Tibial nerve (tissue), 4 donors: ENCODE data around the gene VSIR. TPM values are rescaled to one million over a fixed set of nuclear protein-coding genes. Genes with fewer than 3 reads are reported as not detected.

Source experiments
- DNase-seq, 2 donors: peaks; one replicate each; pipeline ENCODE4 v3.0.0-alpha.2; 2019; ENCODE audit warnings: low spot score in 2 of 2
- H3K27ac ChIP-seq, 4 donors: fragments of 200-600 bp; sonication (generic) in 3 of 4; one replicate each; pipeline ENCODE4 v1.5.1; 2017 to 2019; ENCODE audit warnings: mild to moderate bottlenecking in 1 of 4
- H3K27me3 ChIP-seq, 2 donors: fragments of 200-600 bp; sonication (generic) in 1 of 2; one replicate each; pipeline versions ENCODE4 v1.5.1 to v1.6.0; 2017 to 2019
- H3K36me3 ChIP-seq, 3 donors: fragments of 200-600 bp; sonication (generic); one replicate each; pipeline ENCODE4 v1.5.1; 2018 to 2019
- H3K4me1 ChIP-seq, 4 donors: fragments of 200-600 bp; sonication (generic) in 3 of 4; one replicate each; pipeline ENCODE4 v1.5.1; 2017 to 2019
- H3K4me3 ChIP-seq, 4 donors: fragments of 200-600 bp; sonication (generic) in 3 of 4; one replicate each; pipeline ENCODE4 v1.5.1; 2017 to 2019; ENCODE audit warnings: mild to moderate bottlenecking in 1 of 4, moderate library complexity in 1 of 4
- H3K9me3 ChIP-seq, 4 donors: fragments of 200-600 bp; sonication (generic) in 3 of 4; one replicate each; pipeline ENCODE4 v1.5.1; 2017 to 2019
- CTCF ChIP-seq, 5 experiments: fragments of 200-600 bp in 3 of 5; fragments of 450-650 bp in 2 of 5; sonication (generic) in 3 of 5; IDR thresholded peaks; one replicate each; pipeline ENCODE4 v1.5.1; 2016 to 2019; ENCODE audit warnings: antibody characterized with exemption in 5 of 5, mild to moderate bottlenecking in 3 of 5, moderate library complexity in 2 of 5
- EP300 ChIP-seq, 2 donors: sonication (generic); formaldehyde crosslinking; IDR thresholded peaks; one replicate each; pipeline ENCODE4 v1.6.1; 2017; ENCODE audit warnings: antibody characterized with exemption in 2 of 2, mild to moderate bottlenecking in 1 of 2
- POLR2A ChIP-seq, 2 donors: fragments of 450-650 bp; IDR thresholded peaks; one replicate each; pipeline ENCODE4 v1.6.1; 2017; ENCODE audit warnings: antibody characterized with exemption in 2 of 2, mild to moderate bottlenecking in 2 of 2, moderate library complexity in 2 of 2
- WGBS, 2 donors: methylation state at CpG; one replicate each; pipeline ENCODE4 v1.1.5; 2018; 5-methylcytosine and 5-hydroxymethylcytosine counted together
- total RNA-seq, 4 donors: library from RNA; depleted of rRNA; stranded (reverse); fragments of >200 nt; gene quantifications; one replicate each; pipeline ENCODE4 v1.1.0, GENCODE V29; 2016

VSIR gene
- total RNA-seq, 4 donors from 2014 or later: 133 to 227 (median 151) TPM

DNA sequence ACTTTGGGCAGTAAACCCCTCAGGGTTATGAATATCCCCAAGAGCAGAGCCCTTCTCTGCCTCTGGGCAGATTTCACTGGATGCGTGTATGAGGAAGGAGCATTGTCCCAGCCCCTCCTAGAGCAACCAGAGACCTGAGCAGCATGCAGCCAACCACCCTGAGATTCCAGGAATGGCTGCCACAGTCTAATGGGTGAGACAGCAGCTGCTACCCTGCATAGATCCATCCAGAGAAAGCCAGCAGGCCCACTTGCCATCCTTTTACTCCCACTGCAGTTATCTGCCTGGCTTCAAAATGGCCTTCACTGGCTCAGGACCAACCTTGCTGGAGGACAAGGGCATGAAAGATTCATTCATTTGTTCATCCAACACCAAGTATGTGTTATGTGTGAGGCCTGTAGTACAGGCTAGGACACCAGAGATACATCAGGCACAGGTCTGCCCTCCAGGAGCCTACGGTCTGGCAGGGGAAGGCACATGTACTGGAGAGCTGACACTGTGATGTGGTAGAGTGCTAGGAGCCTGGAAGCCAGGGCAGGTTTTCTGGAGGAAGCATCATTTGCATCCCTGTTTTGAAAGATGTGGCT lies 27.6 kb downstream of the VSIR start:
- Histone ChIP-seq H3K36me3 (peaks cover 0 to 27% (median 6%) of the 10 kb centered on the region in 3 donors), H3K27ac (peak overlapping the region in 3 of 4 donors; percentile 79 to 88 (median 87)), H3K4me1 (peaks cover 0 to 58% (median 45%) of the 10 kb centered on the region in 4 donors), H3K27me3 (no peaks in the 10 kb centered on the region), H3K4me3 (no peak overlapping the region), H3K9me3 (peaks cover 0 to 7% (median 0%) of the 10 kb centered on the region in 4 donors)
- WGBS, 2 donors: 93 to 96% methylated on average over 2 of the region's 2 CpGs
- DNase-seq: no peak
- TF ChIP-seq CTCF (IDR thresholded peaks at IDR 0.05) (no peak), POLR2A (IDR thresholded peaks at IDR 0.05) (no peak), EP300 (IDR thresholded peaks at IDR 0.05) (no peak)

DNA sequence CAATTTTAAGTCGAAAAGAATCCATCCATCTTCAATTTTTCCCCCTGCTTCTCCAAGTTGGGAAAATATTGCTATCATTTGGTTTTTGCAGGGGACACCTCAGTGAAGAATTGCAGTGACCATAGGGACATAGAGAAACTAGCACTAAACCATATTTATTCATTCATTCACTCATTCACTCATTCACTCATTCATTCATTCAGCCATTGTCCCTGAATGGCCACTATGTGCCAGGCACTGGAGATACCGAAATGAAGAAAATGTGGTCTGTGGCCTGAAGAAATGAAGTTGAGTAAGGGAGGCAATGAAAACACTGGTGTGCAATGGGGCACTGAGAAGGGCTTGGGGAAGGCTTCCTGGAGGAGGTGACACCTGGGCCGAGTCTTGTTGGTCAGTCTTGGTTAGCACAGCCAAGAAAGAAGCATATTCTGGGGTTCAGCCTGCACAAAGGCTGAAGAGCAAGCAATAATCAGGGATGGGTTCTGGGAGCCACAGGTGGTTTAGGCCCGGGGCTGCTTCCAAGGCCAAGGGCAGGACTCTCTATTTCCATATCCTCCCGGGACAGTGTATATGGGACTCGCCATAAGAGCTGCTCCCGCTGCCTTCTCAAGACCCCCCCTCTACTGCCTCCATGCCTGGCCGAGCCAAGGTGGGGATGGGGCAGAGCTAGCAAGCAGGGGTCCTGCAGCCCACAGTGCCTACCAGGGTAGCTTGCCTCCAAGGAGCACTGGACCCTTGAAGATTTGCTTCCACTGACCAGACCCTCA lies 28.2 kb downstream of the VSIR start:
- Histone ChIP-seq H3K4me3 (no peak overlapping the region), H3K9me3 (peaks cover 0 to 7% (median 0%) of the 10 kb centered on the region in 4 donors), H3K36me3 (peaks cover 0 to 21% (median 0%) of the 10 kb centered on the region in 3 donors), H3K27me3 (no peaks in the 10 kb centered on the region), H3K4me1 (peaks cover 0 to 58% (median 45%) of the 10 kb centered on the region in 4 donors), H3K27ac (no peak overlapping the region)
- 77 to 92% methylated on average over 8 of the region's 8 CpGs for WGBS, 2 donors
- TF ChIP-seq CTCF (IDR thresholded peaks at IDR 0.05) (no peak), EP300 (IDR thresholded peaks at IDR 0.05) (no peak), POLR2A (IDR thresholded peaks at IDR 0.05) (no peak)
- no peak for DNase-seq

DNA sequence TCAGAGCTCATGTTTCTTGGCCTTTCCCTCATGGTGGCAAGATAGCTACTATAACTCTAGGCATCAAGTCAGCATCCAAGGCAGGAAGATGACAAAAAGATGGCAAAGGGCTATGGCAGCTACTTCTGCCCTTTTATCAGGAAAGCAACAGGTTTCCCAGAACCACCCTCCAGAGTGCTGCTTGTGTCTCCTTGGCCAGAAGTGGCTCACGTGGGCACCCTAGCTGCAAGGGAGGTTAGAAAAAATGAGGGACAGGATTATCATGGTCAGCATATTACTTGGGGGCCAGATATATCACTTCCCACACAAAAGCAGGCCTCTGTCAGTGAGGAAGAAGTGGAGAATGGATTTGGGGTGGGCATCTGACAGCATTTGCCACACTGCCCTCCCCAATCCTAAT lies 29.5 kb downstream of the VSIR start:
- TF ChIP-seq CTCF (IDR thresholded peaks at IDR 0.05) (no peak), EP300 (IDR thresholded peaks at IDR 0.05) (no peak), POLR2A (IDR thresholded peaks at IDR 0.05) (no peak)
- H3K27me3 ChIP-seq: no peaks in the 10 kb centered on the region
- DNase-seq: no peak
- no peak overlapping the region for H3K4me3 ChIP-seq
- 79 to 91% methylated on average over 1 of the region's 1 CpG for WGBS, 2 donors
- H3K36me3 ChIP-seq: peaks cover 0 to 14% (median 0%) of the 10 kb centered on the region in 3 donors
- H3K9me3 ChIP-seq: peaks cover 0 to 7% (median 0%) of the 10 kb centered on the region in 4 donors
- H3K4me1 ChIP-seq: peaks cover 0 to 54% (median 38%) of the 10 kb centered on the region in 4 donors
- H3K27ac ChIP-seq: peak overlapping the region in 1 of 4 donors; percentile 12

DNA sequence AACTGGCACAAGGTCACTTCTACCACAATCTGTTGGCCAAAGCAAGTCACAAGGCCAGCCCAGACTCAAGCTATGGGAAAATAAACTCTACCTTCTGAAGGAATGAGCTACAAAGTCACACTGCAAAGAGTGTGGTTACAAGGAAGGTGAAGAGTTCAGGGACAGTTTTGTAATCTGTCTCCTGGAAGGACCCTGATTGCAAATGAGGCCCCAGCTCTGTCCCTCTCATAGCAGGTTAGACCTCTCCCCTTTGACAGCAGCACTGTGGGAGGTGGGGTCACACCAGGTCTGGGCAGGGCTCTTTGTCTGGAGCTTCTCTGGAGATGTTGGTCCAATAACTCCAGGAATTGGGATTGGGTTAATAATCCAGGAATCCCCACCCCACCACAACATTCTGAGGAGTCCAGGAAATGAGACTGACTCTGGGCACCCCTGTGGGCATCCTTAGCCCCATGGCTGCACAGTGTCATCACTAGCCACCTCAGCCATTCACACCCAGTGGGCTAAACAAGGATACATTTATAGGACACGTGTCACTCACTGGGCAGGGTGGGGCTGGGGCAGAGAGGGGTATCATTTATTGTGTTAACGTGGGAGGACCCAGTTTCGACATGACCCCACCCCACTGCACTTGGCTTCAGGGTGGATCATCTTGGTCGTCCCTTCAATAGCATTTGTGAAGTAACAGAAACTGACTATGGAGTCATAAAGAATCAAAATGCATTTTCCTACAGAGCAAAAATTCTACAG lies 30.1 kb downstream of the VSIR start:
- Histone ChIP-seq H3K4me1 (peaks cover 0 to 54% (median 32%) of the 10 kb centered on the region in 4 donors), H3K27me3 (no peaks in the 10 kb centered on the region), H3K36me3 (peaks cover 0 to 14% (median 0%) of the 10 kb centered on the region in 3 donors), H3K9me3 (peaks cover 0 to 7% (median 0%) of the 10 kb centered on the region in 4 donors), H3K27ac (no peak overlapping the region), H3K4me3 (no peak overlapping the region)
- DNase-seq: no peak
- no peak for TF ChIP-seq EP300 (IDR thresholded peaks at IDR 0.05)
- WGBS, 2 donors: 83 to 85% methylated on average over 4 of the region's 4 CpGs

GRCh38 chr10:71742301-71743088 lies 30.8 kb downstream of the VSIR start:
- no peak overlapping the region for H3K27ac ChIP-seq
- peaks cover 0 to 14% (median 0%) of the 10 kb centered on the region in 3 donors for H3K36me3 ChIP-seq
- no peaks in the 10 kb centered on the region for H3K27me3 ChIP-seq
- H3K9me3 ChIP-seq: peaks cover 0 to 7% (median 0%) of the 10 kb centered on the region in 4 donors
- no peak overlapping the region for H3K4me3 ChIP-seq
- no peak for DNase-seq
- peaks cover 0 to 54% (median 25%) of the 10 kb centered on the region in 4 donors for H3K4me1 ChIP-seq
- WGBS, 2 donors: 94 to 96% methylated on average over 7 to 10 of the region's 10 CpGs
- TF ChIP-seq CTCF (IDR thresholded peaks at IDR 0.05): no peak
- no peak for TF ChIP-seq EP300 (IDR thresholded peaks at IDR 0.05)
- TF ChIP-seq POLR2A (IDR thresholded peaks at IDR 0.05): no peak
